Testis (tissue), 3 donors: ENCODE measurements around the gene EP400. TPM values are rescaled to one million over a fixed set of nuclear protein-coding genes. Genes with fewer than 3 reads are reported as not detected.

Source experiments
- DNase-seq: peaks from one replicate; pipeline ENCODE4 v3.0.0-alpha.2; 2019
- H3K27ac ChIP-seq, 2 donors: fragments of 200-600 bp; sonication (generic); one replicate each; pipeline ENCODE4 v1.5.1; 2019
- H3K27me3 ChIP-seq: fragments of 200-600 bp; sonication (generic); one replicate; pipeline ENCODE4 v1.5.1; 2019
- H3K36me3 ChIP-seq: fragments of 200-600 bp; sonication (generic); one replicate; pipeline ENCODE4 v1.5.1; 2017; ENCODE audit warnings: low read depth; ENCODE audit errors: missing control alignments
- H3K4me1 ChIP-seq: fragments of 200-600 bp; sonication (generic); one replicate; pipeline ENCODE4 v1.5.1; 2019
- H3K4me3 ChIP-seq, 2 donors: fragments of 200-600 bp; sonication (generic); one replicate each; pipeline ENCODE4 v1.5.1; 2017 to 2019
- H3K9me3 ChIP-seq: fragments of 200-600 bp; sonication (generic); one replicate; pipeline ENCODE4 v1.5.1; 2017
- CTCF ChIP-seq, 3 experiments: fragments of 450-650 bp in 2 of 3; fragments of 200-600 bp in 1 of 3; sonication (generic) in 1 of 3; IDR thresholded peaks; one replicate each; pipeline ENCODE4 v1.5.1; 2016 to 2019; ENCODE audit warnings: antibody characterized with exemption in 3 of 3, mild to moderate bottlenecking in 2 of 3, moderate library complexity in 1 of 3
- POLR2A ChIP-seq: fragments of 450-650 bp; IDR thresholded peaks from one replicate; pipeline ENCODE4 v1.6.1; 2017; ENCODE audit warnings: antibody characterized with exemption, mild to moderate bottlenecking, moderate library complexity
- WGBS, 2 donors: methylation state at CpG; one replicate each; pipeline ENCODE4 v1.1.5; 2018; 5-methylcytosine and 5-hydroxymethylcytosine counted together
- intact Hi-C: fragments of 100-400 bp; cut with DNase I; formaldehyde crosslinking; loops from one replicate; pipeline ENCODE4 v1.15.1; 2023; ENCODE audit warnings: low total_unique reads
- polyA plus RNA-seq: library from polyadenylated mRNA; stranded (reverse); fragments of 350-450 nt; fragmentation: Illumina TruSeq; extraction: RNeasy Lipid Tissue Mini Kit (QIAGEN cat#74804); gene quantifications from one replicate; pipeline ENCODE4 v1.2.3, GENCODE V29; 2014; ENCODE audit warnings: low read depth, low replicate concordance; ENCODE audit not compliant: insufficient read depth
- total RNA-seq, 2 donors: library from RNA; depleted of rRNA; stranded (reverse); fragments of >200 nt; gene quantifications; one replicate each; pipeline ENCODE4 v1.2.3, GENCODE V29; 2016

The EP400 gene
- total and polyA plus RNA-seq, 3 donors from 2014 or later = 44.2 to 83.0 (median 69.4) TPM

- no peaks in the 10 kb centered on the region for H3K27me3 ChIP-seq
- no peaks in the 10 kb centered on the region for H3K4me1 ChIP-seq
- H3K36me3 ChIP-seq = no peaks in the 10 kb centered on the region
- intact Hi-C loops = no loop called here
- H3K4me3 ChIP-seq = no peak overlapping the region
- no peak for TF ChIP-seq CTCF (IDR thresholded peaks at IDR 0.05)
- TF ChIP-seq POLR2A = no peak
- no peak overlapping the region for H3K27ac ChIP-seq
- WGBS, 2 donors = 88 to 96% methylated on average over 12 of the region's 12 CpGs
- DNase-seq = no peak
- H3K9me3 ChIP-seq = no peaks in the 10 kb centered on the region
These were observed 174.4 kb downstream of the EP400 start for GRCh38 chr12:132123970-132124765.

- H3K36me3 ChIP-seq = no peaks in the 10 kb centered on the region
- 91 to 94% methylated on average over 19 of the region's 19 CpGs for WGBS, 2 donors
These were observed 175.2 kb downstream of the EP400 start for GRCh38 chr12:132124766-132125425.

GRCh38 chr12:132125736-132126135, 176.0 kb downstream of the EP400 start:
- TF ChIP-seq CTCF (IDR thresholded peaks at IDR 0.05) (no peak), POLR2A (no peak)
- Histone ChIP-seq H3K27me3 (no peaks in the 10 kb centered on the region), H3K9me3 (no peaks in the 10 kb centered on the region), H3K36me3 (no peaks in the 10 kb centered on the region), H3K4me3 (no peak overlapping the region), H3K27ac (no peak overlapping the region), H3K4me1 (no peaks in the 10 kb centered on the region)
- peak; percentile 11 for DNase-seq
- intact Hi-C loops = no loop called here
- 94 to 97% methylated on average over 12 of the region's 12 CpGs for WGBS, 2 donors

More at GRCh38 chr12:132124766-132125425, 175.2 kb downstream of the EP400 start:
- Histone ChIP-seq H3K4me3 (no peak overlapping the region), H3K4me1 (no peaks in the 10 kb centered on the region), H3K27ac (no peak overlapping the region), H3K9me3 (no peaks in the 10 kb centered on the region), H3K27me3 (no peaks in the 10 kb centered on the region)
- peak; percentile 16 for DNase-seq
- no peak for TF ChIP-seq CTCF (IDR thresholded peaks at IDR 0.05)
- TF ChIP-seq POLR2A = no peak
- intact Hi-C loops = no loop called here

GRCh38 chr12:132127041-132127440, 177.3 kb downstream of the EP400 start:
- Histone ChIP-seq H3K27ac (no peak overlapping the region), H3K4me1 (no peaks in the 10 kb centered on the region), H3K4me3 (no peak overlapping the region), H3K9me3 (no peaks in the 10 kb centered on the region), H3K27me3 (no peaks in the 10 kb centered on the region), H3K36me3 (no peaks in the 10 kb centered on the region)
- intact Hi-C loops = no loop called here
- WGBS, 2 donors = 96 to 98% methylated on average over 8 of the region's 8 CpGs
- no peak for DNase-seq
- TF ChIP-seq CTCF (IDR thresholded peaks at IDR 0.05) = no peak
